T-helper 2 cell treated with Interferon-gamma antibody and Interleukin-4, amounts not matched to agents 100 ng/mL and 5 ng/mL, for 36 hours (primary cell): Measurements from ENCODE around the gene EPHA1. TPM values are rescaled to one million over a fixed set of nuclear protein-coding genes. Genes with fewer than 3 reads are reported as not detected.
"Not testable (repeated sequence)": the region's sequence is repeated elsewhere in the genome, so short reads cannot be mapped to it uniquely, and the experiment has no call there.

Experiments
- intact Hi-C: fragments of 100-400 bp; cut with micrococcal nuclease; formaldehyde crosslinking; loops from one replicate; pipeline ENCODE4 v1.15.1; 2023
- total RNA-seq: library from RNA; stranded (reverse); gene quantifications from 2 replicates; pipeline ENCODE4 v1.2.3, GENCODE V29; 2022

The EPHA1 gene
- total RNA-seq, 1 donor from 2014 or later, result 0.73 TPM

DNA sequence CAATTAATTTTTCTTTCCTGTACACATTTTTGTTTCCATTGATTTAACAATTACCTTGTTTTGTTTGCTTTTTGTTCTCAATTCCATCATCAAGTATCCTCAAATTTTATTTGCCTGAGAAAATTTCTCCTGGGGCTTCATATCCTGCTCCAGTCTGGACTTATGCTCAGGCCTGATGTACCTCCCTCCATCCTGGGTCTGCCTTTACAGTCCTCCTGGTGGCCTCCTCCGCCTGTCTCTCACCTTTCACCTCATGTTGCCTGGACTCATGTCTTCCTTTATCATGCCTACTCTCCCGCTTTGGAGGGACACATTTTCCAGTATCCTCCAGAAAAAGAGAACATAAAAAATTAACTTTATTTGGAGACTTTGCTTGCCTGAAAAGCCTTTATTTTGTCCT, 22.5 kb upstream of the EPHA1 start:
- intact Hi-C loops, result no loop called here

DNA sequence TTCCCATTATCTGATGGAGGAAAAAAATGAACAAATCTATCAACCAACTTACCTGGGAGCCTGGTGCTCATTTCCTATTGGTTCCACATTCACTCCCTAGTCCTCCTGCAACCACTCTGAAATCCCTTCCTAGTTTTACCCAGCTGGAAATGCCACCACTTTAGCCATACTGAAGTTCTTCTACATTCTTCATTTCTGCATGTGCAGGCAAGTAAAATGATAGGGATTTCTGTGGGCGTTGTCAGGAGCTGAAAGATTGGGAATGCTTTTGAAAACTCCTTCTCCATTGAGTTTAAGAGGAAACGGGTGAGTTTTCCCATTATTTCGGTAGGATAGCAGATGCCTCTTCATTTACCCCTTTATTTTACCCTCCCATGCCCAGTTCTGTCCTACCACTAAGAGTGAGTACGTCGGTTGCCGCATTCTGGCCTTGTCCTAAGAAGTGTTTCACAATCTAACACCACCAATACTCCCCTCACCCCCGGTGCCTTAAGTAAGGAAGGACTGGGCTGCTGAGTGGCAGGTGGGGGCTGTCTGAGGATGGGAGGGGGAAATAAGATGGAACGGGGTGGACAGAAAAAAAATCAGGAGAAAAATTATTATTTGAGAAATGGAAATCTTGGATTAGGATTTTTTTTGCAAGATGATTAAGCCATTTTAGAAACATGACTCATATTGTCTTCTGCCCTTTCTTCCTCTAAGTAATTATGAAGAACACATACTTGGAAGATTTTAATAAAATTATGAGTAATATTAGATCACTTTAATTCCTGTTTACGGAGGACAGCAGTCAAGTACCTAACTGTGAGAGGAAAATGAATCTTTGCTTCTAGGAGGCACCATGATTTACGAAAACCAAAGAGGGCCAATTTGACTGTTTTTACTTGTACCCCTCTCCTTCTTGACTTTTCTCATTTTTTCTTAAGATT, 21.4 kb upstream of the EPHA1 start:
- intact Hi-C loops, result no loop called here

GRCh38 chr7:143426479-143427142, 18.0 kb upstream of the EPHA1 start:
- intact Hi-C loops, result no loop called here

GRCh38 chr7:143424476-143424875, 15.8 kb upstream of the EPHA1 start:
- intact Hi-C loops, result not testable (repeated sequence)

DNA sequence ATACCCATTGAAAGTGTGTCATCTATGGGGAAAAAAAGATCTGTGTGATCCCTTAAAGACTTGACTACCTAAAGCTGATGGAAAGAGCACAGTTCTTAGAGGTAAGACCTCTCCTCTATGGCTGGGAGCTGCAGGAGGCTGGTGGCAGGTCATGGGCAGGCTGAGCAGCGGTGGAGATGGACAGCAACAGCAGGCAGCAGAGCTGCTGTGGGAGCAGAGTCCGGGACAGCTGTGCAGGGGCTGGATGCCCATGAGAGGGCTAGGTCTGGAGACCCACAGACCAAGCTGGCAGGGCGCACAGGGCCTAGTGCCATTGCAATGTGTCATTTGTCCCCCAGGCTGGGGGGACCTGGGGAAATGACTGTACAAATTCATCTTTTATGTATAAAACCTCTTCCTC, 13.4 kb upstream of the EPHA1 start:
- intact Hi-C loops, result no loop called here

- intact Hi-C loops, result not testable (repeated sequence)
Measured at GRCh38 chr7:143420624-143421023, 12.0 kb upstream of the EPHA1 start.

DNA sequence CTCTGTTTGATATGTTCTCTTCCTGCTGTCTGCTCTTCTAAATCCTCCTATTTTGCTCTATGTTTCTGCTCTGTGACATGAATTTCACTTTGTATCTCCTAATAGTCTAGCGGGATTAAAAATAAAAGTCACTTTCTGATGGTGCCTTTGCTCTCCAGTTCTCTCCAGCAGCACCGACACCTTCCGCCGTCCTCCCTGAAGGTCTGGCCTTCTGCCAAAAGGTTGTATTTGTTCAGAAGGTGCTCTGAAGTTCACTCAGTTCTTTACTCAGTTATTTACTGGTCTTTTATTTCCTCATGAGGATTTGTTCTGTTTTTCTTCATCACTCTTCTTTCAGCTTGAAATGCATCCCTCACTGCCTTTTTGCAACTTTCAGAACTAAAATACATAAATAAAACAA, 11.2 kb upstream of the EPHA1 start:
- intact Hi-C loops, result loop anchor here (5.0 to 10.0 kb wide), 2 partner anchors 55 to 118 kb away; partner anchors contain the start of gene FAM131B

DNA sequence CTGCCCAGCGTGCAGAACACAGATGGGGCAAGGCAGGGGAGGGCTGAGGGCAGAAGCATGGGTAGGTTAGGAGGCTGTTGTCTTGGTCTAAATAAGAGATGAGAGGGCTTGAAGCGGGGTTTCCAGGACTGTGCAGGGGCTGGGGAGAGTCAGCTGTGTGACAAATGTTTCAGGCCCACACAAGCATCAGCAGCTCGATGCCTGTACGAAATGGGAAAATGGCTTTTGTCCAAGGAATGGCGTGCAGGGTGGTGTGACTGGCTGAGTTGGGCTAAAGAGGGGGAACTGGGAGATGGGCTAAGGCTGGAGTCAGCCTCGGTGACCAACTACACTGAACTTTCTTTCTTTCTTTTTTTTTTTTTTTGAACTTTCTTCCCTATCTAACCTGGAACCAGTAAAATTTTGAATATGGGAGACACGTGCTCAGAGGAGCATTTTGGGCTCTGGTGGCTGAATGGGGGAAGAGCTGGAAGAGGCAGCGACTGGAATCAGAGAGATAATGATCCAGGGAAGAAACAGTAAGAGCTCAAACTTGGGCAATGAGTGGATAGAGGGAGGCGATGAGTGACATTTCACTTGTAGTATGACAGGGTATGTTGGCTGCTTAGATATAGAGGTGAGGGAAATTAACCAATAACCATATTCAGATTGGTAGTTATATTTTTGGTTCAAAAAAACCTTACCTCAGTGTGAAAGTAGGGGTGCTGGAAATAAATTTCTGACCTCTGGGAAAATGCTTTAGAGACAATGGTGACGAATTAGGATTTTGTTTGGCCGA, 10.2 kb upstream of the EPHA1 start:
- intact Hi-C loops, result loop anchor here (5.0 to 10.0 kb wide), 2 partner anchors 54 to 117 kb away; partner anchors contain the start of gene FAM131B

- intact Hi-C loops, result loop anchor here (2.0 to 10.0 kb wide), 3 partner anchors 53 to 409 kb away; partner anchors contain the start of gene FAM131B
Measured at GRCh38 chr7:143417734-143418383, 9.2 kb upstream of the EPHA1 start.

- intact Hi-C loops, result loop anchor here (1.0 to 10.0 kb wide), 5 partner anchors 36 to 408 kb away; partner anchors contain the start of gene FAM131B
Measured at GRCh38 chr7:143416565-143417149, 8.0 kb upstream of the EPHA1 start.

- intact Hi-C loops, result loop anchor here (1.0 to 10.0 kb wide), 5 partner anchors 36 to 407 kb away; partner anchors contain the start of gene FAM131B
Measured at GRCh38 chr7:143415742-143416397, 7.2 kb upstream of the EPHA1 start.

DNA sequence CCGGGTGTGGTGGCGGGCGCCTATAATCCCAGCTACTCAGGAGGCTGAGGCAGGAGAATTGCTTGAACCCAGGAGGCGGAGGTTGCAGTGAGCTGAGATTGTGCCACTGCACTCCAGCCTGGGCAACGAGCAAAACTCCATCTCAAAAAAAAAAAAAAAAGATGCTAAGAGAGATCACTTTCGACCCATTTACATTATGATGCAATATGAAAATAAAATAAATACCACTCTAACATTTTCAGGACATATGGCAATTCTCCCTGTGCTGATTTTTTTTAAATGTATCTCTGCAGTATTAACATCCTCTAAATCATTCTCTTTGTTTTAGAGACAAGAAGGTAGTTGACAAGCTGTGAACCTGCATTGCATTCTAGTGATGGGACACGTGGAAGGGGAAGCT, 6.6 kb upstream of the EPHA1 start:
- intact Hi-C loops, result loop anchor here (5.0 to 10.0 kb wide), 2 partner anchors 50 to 113 kb away; partner anchors contain the start of gene FAM131B

GRCh38 chr7:143413123-143413522, 4.5 kb upstream of the EPHA1 start:
- intact Hi-C loops, result loop anchor here (10.0 kb wide), 1 partner anchor 48 kb away; the partner anchor contains the start of gene FAM131B

DNA sequence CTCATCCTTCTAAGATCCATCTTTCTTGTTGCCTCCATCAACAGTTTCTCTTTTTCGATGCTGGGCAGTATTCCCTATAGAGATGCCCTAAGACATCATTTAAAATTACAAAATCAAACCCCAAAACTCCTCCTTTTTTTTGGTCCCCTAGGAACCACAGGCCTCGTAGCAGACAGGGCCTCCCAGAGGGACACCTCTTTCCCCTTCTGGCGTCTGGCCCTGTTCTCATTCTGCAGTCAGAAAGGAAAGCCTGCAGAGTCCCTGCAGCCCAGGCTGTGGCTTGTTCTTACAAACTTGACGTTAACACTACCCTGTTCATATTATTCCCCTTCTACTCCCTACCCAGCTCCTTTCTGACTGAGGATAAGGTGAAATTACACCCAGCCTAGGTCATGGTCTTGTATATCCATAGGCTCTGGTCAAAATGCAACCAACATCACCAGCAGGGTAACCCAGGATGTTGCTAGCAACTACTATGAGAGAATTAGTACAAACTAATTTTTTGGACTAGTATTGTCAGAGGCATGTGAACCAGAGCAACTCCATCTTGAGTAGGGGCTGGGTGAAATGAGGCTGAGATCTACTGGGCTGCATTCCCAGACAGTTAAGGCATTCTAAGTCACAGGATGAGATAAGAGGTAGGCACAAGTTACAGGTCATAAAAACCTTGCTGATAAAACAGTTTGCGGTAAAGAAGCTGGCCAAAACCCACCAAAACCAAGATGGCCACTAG, 3.5 kb upstream of the EPHA1 start:
- intact Hi-C loops, result loop anchor here (10.0 kb wide), 1 partner anchor 47 kb away; the partner anchor contains the start of gene FAM131B

DNA sequence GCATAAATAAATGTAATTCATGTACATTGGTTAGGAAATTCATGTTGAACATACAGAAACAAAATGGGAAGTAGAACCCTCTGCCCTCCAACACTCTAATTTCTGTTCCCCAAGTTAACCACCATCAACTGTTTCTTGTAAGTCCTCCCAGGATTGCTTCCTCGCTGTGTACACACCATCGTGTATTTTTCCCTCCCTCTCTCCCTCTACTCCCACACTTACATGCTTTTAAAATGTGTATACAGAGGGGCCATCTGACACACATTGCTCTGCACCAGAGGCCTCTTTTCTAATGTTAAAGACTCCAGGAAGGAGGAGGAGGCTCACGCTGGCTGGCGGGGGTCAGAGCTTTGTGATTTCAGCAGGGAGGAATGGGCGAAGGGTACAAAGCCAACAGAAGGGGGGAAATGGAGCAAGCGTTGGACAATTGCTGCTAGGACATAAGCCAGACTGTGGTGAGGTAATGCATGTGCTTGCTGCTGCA, 1.9 kb upstream of the EPHA1 start:
- intact Hi-C loops, result loop anchor here (10.0 kb wide), 1 partner anchor 46 kb away; the partner anchor contains the start of gene FAM131B

DNA sequence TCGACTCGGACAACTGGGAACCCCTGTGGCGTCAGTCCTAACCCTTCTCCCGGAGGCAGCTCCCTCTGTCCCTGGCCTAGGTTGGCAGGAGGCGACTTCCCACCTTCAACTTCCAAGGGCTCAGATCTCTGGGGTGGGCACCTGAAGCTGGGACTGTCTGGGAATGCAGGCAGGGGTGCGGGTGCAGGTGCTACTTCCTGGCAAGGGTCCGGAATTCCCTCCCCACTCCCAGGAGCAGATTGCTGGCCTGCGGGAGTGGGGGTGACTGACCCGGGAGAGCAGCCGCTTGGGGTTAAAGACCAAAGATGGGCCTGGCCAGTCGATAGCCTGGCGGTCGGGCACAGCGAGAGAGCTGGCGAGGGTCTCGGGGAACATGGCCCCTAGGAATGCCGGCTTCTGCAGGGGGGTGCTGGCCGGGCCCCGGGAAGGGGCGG, 387 bp downstream of the EPHA1 start:
- intact Hi-C loops, result loop anchor here (2.0 kb wide), 2 partner anchors 27 to 167 kb away; partner anchors contain the start of gene ZYX

DNA sequence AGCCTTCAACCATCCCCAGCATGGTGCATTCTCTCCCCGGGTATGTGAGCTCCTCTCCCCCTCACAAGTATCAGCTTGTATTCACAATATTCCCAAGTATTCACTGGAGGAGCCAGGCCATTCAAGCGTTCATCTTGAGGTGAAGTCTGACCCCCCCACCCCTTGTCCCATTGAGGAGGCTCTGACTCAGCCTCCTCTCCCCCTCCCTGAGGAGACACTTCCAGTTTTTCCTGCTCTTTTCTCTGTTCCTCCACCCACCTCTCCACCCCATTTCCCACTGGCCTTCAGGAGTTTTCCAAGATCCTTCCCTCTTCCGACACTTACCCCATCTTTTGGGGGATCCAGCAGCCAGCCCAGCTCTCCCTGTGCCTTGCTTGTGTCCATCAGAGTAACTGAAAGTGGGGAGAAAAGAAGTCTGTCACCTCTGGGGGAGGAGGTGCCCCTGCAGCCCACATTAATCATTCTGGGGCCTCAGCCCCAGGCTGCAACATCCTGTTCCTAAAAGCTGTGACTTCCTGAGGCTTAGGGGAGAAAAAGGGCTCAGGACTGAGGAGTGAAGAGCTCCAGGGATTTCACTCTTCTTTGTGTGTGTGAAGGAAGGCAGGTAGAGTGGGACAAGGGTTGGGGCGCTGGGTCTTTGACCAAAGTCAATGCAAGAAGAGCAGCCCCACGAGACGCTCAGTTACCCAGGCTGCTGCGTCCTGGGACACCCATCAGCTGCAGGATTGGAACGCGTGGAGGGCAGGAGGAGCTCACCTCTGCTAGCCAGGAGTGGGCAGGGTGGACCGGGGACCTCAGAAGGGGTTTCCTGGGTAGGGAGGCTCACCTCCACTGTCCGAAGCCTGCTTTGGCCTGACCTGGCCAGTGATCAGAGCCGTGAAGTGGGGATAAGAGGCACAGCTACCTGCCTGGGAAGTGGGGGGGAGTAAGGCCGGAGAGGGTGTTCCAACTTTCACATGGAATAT, 1.1 kb downstream of the EPHA1 start:
- intact Hi-C loops, result loop anchor here (2.0 kb wide), 2 partner anchors 27 to 167 kb away; partner anchors contain the start of gene ZYX
